Skin epidermis (tissue), 12 donors: ENCODE measurements around the gene CEP68.

Experiments used
- H3K27ac ChIP-seq, 21 experiments: fragments of 200-600 bp; sonication (generic) in 11 of 21; one replicate each; pipeline ENCODE4 v1.5.0; 2020; ENCODE audit warnings: mild to moderate bottlenecking in 3 of 21, inconsistent platforms in 2 of 21, moderate library complexity in 2 of 21
- H3K4me3 ChIP-seq, 7 experiments: fragments of 200-600 bp; sonication (generic) in 2 of 7; one replicate each; pipeline ENCODE4 v1.5.0; 2020; ENCODE audit warnings: inconsistent platforms in 2 of 7, mild to moderate bottlenecking in 2 of 7, moderate library complexity in 1 of 7

CEP68 gene

GRCh38 chr2:65073879-65074565 is 17.8 kb downstream of the CEP68 start:
- no peak overlapping the region for H3K27ac ChIP-seq
- no peak overlapping the region for H3K4me3 ChIP-seq

- peak overlapping the region in 8 of 21 experiments; percentile 1 to 52 (median 20) for H3K27ac ChIP-seq
These were observed 19.0 kb downstream of the CEP68 start for GRCh38 chr2:65075176-65075575.

DNA sequence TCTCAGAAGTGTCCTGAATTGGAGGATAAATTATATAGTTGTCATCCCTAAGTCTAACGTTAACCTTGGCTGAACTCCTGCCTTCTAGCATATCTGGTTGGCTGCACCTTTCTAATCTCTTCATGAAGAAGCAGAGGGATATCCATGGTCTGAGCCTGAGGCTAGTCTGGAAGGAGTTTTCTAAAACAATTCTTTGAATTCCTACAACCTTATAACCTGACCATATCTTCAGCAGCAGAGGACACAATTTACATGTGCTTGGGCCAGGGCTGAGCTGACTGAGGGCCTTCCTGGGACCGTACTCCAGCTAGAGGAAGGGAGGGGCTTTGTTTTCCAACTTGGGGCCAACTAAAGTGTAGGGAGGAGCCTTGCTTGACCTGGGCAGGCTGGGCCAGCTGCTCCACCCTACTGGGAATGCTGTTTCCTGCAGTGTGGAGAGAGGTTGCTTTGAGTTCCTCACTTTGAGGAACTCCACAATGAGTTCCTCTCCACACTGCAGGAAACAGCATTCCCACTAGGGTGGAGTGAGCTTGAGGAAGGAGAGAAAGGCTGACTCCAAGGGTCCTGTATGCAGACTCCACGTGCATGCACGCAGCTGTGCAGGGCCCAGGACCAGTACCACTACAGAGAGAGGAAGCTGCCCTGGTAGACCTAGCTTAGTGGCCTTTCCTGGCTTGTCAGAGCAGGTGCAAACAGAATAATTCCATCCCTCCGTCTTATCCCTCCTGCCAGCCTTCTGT is 19.6 kb downstream of the CEP68 start:
- peak overlapping the region in 12 of 21 experiments; percentile 1 to 55 (median 31) for H3K27ac ChIP-seq
- no peak overlapping the region for H3K4me3 ChIP-seq

More at GRCh38 chr2:65075176-65075575, 19.0 kb downstream of the CEP68 start:
- no peak overlapping the region for H3K4me3 ChIP-seq

DNA sequence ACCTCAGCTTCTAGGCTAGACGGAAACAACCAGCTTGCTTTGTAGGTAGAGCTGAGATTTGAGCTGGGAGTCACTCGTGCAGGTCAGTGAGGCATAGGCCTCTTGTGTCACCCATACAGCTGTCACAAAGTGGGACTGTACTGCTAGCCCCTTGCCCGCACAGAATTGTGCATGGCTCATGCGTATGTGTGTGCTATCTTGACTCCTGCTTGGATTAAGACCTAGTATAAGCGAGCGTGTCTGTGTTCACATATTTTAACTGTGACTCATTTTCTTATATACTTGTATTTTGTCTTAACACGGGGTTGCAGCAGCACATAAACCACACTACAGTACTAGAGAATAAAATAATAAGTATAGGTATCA is 20.1 kb downstream of the CEP68 start:
- H3K27ac ChIP-seq, result peak overlapping the region in 7 of 21 experiments; percentile 11 to 55 (median 26)

DNA sequence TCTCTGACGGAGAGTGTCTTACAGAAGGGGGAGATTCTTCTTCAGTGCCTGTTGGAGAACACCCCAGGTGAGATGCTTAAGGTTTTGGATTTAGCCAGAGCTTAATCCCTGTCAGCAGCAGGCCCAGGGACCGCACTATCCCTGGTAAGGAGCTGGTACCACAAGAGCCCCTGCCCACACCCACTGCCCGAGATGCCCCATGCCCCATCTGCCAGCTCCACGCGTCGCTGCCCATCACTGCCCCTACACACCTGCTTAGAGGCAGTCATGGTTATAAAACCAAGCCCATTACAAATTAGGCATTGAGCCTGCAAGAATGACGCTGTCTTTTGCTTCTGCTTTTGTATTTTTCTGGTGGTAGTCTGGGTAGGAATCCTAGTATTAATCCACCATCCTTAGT is 21.7 kb downstream of the CEP68 start:
- Histone ChIP-seq H3K27ac (no peak overlapping the region), H3K4me3 (no peak overlapping the region)

More for the DNA sequence above, 20.1 kb downstream of the CEP68 start:
- no peak overlapping the region for H3K4me3 ChIP-seq

GRCh38 chr2:65079017-65079416 is 22.8 kb downstream of the CEP68 start:
- H3K4me3 ChIP-seq, result no peak overlapping the region
- H3K27ac ChIP-seq, result no peak overlapping the region

GRCh38 chr2:65081232-65081685 is 25.0 kb downstream of the CEP68 start:
- peak overlapping the region in 3 of 21 experiments; percentile 23 to 55 (median 41) for H3K27ac ChIP-seq

GRCh38 chr2:65085148-65085547 is 28.9 kb downstream of the CEP68 start:
- Histone ChIP-seq H3K4me3 (no peak overlapping the region), H3K27ac (no peak overlapping the region)

More at GRCh38 chr2:65081232-65081685, 25.0 kb downstream of the CEP68 start:
- H3K4me3 ChIP-seq, result no peak overlapping the region

- Histone ChIP-seq H3K4me3 (no peak overlapping the region), H3K27ac (no peak overlapping the region)
These were observed 36.6 kb downstream of the CEP68 start for GRCh38 chr2:65092791-65093190.

- H3K27ac ChIP-seq, result no peak overlapping the region
- no peak overlapping the region for H3K4me3 ChIP-seq
These were observed 37.0 kb downstream of the CEP68 start for GRCh38 chr2:65093211-65093610.

- H3K27ac ChIP-seq, result no peak overlapping the region
- H3K4me3 ChIP-seq, result no peak overlapping the region
These were observed 40.7 kb downstream of the CEP68 start for GRCh38 chr2:65096948-65097347.

DNA sequence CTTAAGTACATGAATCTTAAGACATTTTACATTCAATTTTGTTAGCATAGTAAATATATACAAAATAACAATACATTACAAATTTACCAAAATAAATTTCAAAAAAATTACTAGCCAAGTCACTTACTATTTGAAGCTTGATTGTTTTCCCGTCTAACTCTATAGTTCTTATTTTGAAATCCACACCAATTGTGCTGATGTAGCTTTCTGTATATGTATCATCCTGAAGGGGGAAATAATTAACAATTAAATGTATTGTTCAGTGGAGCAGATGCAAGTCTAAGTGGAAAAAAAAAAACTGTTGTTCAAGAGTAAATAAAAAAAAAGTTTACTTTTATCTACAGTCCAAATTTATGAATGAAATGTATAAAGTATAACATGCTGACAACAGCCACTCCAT is 41.6 kb downstream of the CEP68 start:
- Histone ChIP-seq H3K27ac (no peak overlapping the region), H3K4me3 (no peak overlapping the region)

DNA sequence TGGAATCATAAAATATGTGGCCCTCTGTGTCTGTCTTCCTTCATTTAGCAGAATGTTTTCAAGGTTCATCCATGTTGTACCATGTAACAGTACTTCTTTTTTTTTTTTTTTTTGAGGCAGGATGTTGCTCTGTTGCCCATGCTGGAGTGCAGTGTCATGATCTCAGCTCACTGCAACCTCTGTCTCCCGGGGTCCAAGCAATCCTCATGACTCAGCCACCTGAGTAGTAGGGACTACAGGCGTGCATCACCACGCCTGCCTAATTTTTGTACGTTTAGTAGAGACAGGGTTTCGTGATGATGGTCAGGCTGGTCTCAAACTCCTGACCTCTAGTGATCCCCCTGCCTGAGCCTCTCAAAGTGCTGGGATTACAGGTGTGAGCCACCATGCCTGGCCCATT is 42.5 kb downstream of the CEP68 start:
- Histone ChIP-seq H3K4me3 (no peak overlapping the region), H3K27ac (no peak overlapping the region)

DNA sequence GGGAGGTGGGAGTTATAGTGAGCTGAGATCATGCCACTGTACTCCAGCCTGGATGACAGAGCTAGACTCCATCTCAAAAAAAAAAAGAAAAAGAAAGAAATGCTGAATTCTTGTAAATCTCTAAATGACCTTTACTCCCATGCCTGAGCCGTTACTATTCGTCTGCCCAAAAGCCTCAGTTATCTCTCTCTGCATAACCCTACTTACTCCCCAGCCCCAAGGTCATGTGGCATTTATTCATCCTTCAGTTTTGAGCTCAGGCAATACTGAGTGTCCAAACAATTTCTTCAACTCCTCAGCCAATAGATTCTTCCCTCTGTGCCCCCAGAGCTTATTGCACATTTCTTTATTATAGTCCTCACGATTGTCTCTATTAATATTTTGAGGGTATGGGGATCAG is 44.9 kb downstream of the CEP68 start:
- no peak overlapping the region for H3K4me3 ChIP-seq
- H3K27ac ChIP-seq, result no peak overlapping the region

- H3K27ac ChIP-seq, result no peak overlapping the region
- H3K4me3 ChIP-seq, result no peak overlapping the region
These were observed 46.9 kb downstream of the CEP68 start for GRCh38 chr2:65103013-65103715.

- Histone ChIP-seq H3K27ac (no peak overlapping the region), H3K4me3 (no peak overlapping the region)
These were observed 51.3 kb downstream of the CEP68 start for GRCh38 chr2:65107530-65107929.

DNA sequence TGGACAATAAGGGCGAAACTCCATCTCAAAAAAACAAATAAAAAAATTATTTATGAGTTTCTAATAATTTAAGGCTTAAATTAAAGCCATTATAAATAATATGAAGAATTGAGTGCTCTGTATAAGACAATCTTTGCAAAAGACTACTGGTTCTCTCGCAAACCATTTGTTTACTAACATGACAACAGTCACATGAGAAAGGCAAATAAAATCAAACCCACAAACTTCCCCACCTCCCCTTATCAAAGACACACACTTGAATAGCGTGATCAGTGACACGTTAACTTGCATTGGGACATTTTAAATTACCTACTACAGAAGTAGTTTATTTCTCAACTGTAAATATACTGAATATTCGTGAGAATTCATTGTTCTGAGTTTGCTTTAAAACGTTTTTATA is 52.6 kb downstream of the CEP68 start:
- no peak overlapping the region for H3K27ac ChIP-seq

GRCh38 chr2:65112633-65113032 is 56.4 kb downstream of the CEP68 start:
- Histone ChIP-seq H3K27ac (no peak overlapping the region), H3K4me3 (no peak overlapping the region)

More for the DNA sequence above, 52.6 kb downstream of the CEP68 start:
- H3K4me3 ChIP-seq, result no peak overlapping the region

GRCh38 chr2:65113229-65113628 is 57.0 kb downstream of the CEP68 start:
- no peak overlapping the region for H3K27ac ChIP-seq
- H3K4me3 ChIP-seq, result no peak overlapping the region

- H3K27ac ChIP-seq, result no peak overlapping the region
These were observed 57.6 kb downstream of the CEP68 start for GRCh38 chr2:65113816-65114215.

DNA sequence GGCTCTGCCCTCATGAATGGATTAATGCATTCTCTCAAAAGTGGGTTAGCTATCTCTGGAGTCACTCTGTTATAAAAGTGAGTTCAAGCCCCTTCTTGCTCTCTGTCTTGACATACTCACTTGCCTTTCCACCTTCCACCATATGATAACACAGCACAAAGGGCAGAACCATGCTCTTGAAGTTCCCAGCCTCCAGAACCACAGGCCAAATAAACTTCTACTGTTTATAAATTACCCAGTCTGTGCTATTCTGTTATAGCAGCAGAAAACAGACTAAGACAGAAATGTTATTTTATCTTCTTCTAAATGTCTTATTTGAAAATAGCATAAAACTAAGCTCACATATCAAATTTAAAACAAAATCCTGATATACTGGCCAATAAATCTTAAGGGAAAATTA is 58.7 kb downstream of the CEP68 start:
- Histone ChIP-seq H3K27ac (no peak overlapping the region), H3K4me3 (no peak overlapping the region)

More at GRCh38 chr2:65113816-65114215, 57.6 kb downstream of the CEP68 start:
- H3K4me3 ChIP-seq, result no peak overlapping the region
